ENCODE data around the gene SKAP1.

SKAP1 gene

GRCh38 chr17:48278760-48279491 is 151.1 kb downstream of the SKAP1 start:
- Histone ChIP-seq H3K36me3 (replicated peaks; ENCODE audit: low read depth, low read length) (no peaks in the 10 kb centered on the region), H4K20me1 (ENCODE audit: insufficient read depth, low read length) (no peaks in the 10 kb centered on the region), H3K4me2 (ENCODE audit: low read length) (no peak overlapping the region), H2AFZ (ENCODE audit: low read depth, low read length) (no peak overlapping the region), H3K9ac (ENCODE audit: low read length) (no peak overlapping the region), H3K9me3 (ENCODE audit: insufficient read depth, low read length) (no peaks in the 10 kb centered on the region), H3K27ac (ENCODE audit: low read length) (no peak overlapping the region), H3K4me1 (ENCODE audit: low read length) (no peaks in the 10 kb centered on the region), H3K4me3 (ENCODE audit: low read length) (no peak overlapping the region), H3K27me3 (ENCODE audit: low read depth, low read length) (no peaks in the 10 kb centered on the region), H3K79me2 (ENCODE audit: low read length) (no peaks in the 10 kb centered on the region)
- TF ChIP-seq EZH2phosphoT487 (IDR thresholded peaks at IDR 0.05; ENCODE audit: low read depth): no peak
- no peak for TF ChIP-seq CTCF (IDR thresholded peaks at IDR 0.05; ENCODE audit: low read depth, low read length)

- H3K36me3 ChIP-seq (replicated peaks; ENCODE audit: low read depth, low read length): no peaks in the 10 kb centered on the region
- H3K4me3 ChIP-seq (ENCODE audit: low read length): no peak overlapping the region
- no peak overlapping the region for H2AFZ ChIP-seq (ENCODE audit: low read depth, low read length)
- H3K9ac ChIP-seq (ENCODE audit: low read length): no peak overlapping the region
- no peaks in the 10 kb centered on the region for H3K79me2 ChIP-seq (ENCODE audit: low read length)
- no peak overlapping the region for H3K27ac ChIP-seq (ENCODE audit: low read length)
- no peak for TF ChIP-seq EZH2phosphoT487 (IDR thresholded peaks at IDR 0.05; ENCODE audit: low read depth)
- TF ChIP-seq CTCF (IDR thresholded peaks at IDR 0.05; ENCODE audit: low read depth, low read length): no peak
- H3K4me1 ChIP-seq (ENCODE audit: low read length): no peaks in the 10 kb centered on the region
- H3K4me2 ChIP-seq (ENCODE audit: low read length): no peak overlapping the region
- H4K20me1 ChIP-seq (ENCODE audit: insufficient read depth, low read length): no peaks in the 10 kb centered on the region
- H3K9me3 ChIP-seq (ENCODE audit: insufficient read depth, low read length): no peaks in the 10 kb centered on the region
- H3K27me3 ChIP-seq (ENCODE audit: low read depth, low read length): no peaks in the 10 kb centered on the region
Measured at GRCh38 chr17:48276776-48277175, 153.2 kb downstream of the SKAP1 start.

- Histone ChIP-seq H3K79me2 (ENCODE audit: low read length) (no peaks in the 10 kb centered on the region), H3K9me3 (ENCODE audit: insufficient read depth, low read length) (no peaks in the 10 kb centered on the region), H4K20me1 (ENCODE audit: insufficient read depth, low read length) (no peaks in the 10 kb centered on the region), H3K4me1 (ENCODE audit: low read length) (peaks cover 7% of the 10 kb centered on the region), H2AFZ (ENCODE audit: low read depth, low read length) (no peak overlapping the region), H3K9ac (ENCODE audit: low read length) (no peak overlapping the region), H3K4me3 (ENCODE audit: low read length) (no peak overlapping the region), H3K36me3 (replicated peaks; ENCODE audit: low read depth, low read length) (no peaks in the 10 kb centered on the region), H3K4me2 (ENCODE audit: low read length) (no peak overlapping the region), H3K27ac (ENCODE audit: low read length) (no peak overlapping the region), H3K27me3 (ENCODE audit: low read depth, low read length) (no peaks in the 10 kb centered on the region)
- no peak for TF ChIP-seq EZH2phosphoT487 (IDR thresholded peaks at IDR 0.05; ENCODE audit: low read depth)
- no peak for TF ChIP-seq CTCF (IDR thresholded peaks at IDR 0.05; ENCODE audit: low read depth, low read length)
Measured at GRCh38 chr17:48270899-48271298, 159.1 kb downstream of the SKAP1 start.

GRCh38 chr17:48269209-48269608 is 160.8 kb downstream of the SKAP1 start:
- no peaks in the 10 kb centered on the region for H3K27me3 ChIP-seq (ENCODE audit: low read depth, low read length)
- H3K4me1 ChIP-seq (ENCODE audit: low read length): peaks cover 13% of the 10 kb centered on the region
- H3K9ac ChIP-seq (ENCODE audit: low read length): no peak overlapping the region
- no peaks in the 10 kb centered on the region for H3K36me3 ChIP-seq (replicated peaks; ENCODE audit: low read depth, low read length)
- H3K4me3 ChIP-seq (ENCODE audit: low read length): no peak overlapping the region
- no peaks in the 10 kb centered on the region for H3K79me2 ChIP-seq (ENCODE audit: low read length)
- TF ChIP-seq EZH2phosphoT487 (IDR thresholded peaks at IDR 0.05; ENCODE audit: low read depth) (no peak), CTCF (IDR thresholded peaks at IDR 0.05; ENCODE audit: low read depth, low read length) (no peak)
- no peak overlapping the region for H2AFZ ChIP-seq (ENCODE audit: low read depth, low read length)
- H4K20me1 ChIP-seq (ENCODE audit: insufficient read depth, low read length): no peaks in the 10 kb centered on the region
- no peaks in the 10 kb centered on the region for H3K9me3 ChIP-seq (ENCODE audit: insufficient read depth, low read length)
- no peak overlapping the region for H3K27ac ChIP-seq (ENCODE audit: low read length)
- no peak overlapping the region for H3K4me2 ChIP-seq (ENCODE audit: low read length)
